Iris pigment epithelial cell (primary cell): Measurements from ENCODE around the gene RNASE13.
"Not testable (repeated sequence)": the region's sequence is repeated elsewhere in the genome, so short reads cannot be mapped to it uniquely, and the experiment has no call there.

ENCODE experiments used
- DNase-seq: peaks from one replicate; pipeline ENCODE4 v3.0.0-alpha.2; 2011; ENCODE audit warnings: low read depth

RNASE13 gene

DNA sequence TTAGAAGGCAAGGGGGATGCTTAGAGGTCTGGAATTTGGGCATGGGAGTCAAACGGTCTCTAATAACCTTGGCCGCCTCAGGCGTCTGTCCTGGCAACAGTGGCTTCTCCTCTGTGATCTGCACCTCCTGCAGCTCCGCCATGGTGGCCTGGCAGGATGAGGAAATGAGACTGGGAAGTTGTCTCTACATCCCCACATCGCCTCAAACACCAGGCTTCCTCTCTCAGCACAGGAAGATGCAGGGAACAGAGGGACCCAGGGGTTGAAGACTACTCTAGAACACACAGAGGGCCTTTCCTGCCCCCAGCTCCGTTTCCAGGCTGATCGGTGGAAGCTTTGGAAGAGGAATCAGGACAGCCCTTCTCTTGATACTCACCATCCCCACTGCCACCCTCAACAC is 11.4 kb downstream of the RNASE13 start:
- DNase-seq = no peak

GRCh38 chr14:21022686-21023085 is 11.9 kb downstream of the RNASE13 start:
- DNase-seq = no peak

GRCh38 chr14:21020977-21021545 is 13.5 kb downstream of the RNASE13 start:
- DNase-seq = no peak

- DNase-seq = no peak
These were observed 15.2 kb downstream of the RNASE13 start for GRCh38 chr14:21019366-21019765.

DNA sequence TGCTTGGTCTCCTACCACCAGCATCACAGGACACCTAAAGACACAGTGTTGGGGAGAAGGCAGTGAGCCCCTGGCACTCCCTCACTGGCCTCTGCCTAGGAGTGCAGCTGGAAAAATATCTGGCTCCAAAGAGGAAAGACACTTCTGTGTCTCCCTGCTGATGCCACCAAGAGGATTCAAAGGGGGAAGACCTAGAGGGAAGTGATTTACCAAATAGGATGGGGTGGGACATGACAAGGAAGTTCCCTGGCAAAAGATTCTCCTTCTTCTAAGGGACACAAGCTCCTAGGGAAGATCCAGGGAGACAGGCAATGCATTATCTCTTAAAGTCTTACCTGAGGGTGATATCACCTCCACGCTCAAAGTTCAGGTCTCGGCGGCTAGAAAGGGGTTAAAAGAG is 15.8 kb downstream of the RNASE13 start:
- no peak for DNase-seq

DNA sequence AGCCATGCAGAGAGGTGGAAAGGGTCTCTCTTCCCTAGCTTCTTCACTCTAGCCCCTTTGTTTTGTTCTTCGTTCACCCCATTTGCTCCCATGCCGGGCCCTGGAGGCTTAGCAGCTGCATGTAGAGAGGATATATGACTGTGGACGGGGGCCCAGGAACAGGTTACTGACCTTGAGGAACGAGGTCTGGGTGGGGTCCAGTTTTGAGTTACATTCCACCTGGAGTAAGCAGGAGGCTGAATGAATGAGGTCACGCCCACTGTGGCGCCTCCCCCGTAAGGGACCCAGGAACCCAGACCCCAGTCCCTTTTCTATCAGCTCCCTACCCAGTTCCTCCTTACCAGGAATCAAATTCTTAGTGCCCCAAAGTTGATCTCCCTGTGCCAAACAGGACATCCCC is 16.3 kb downstream of the RNASE13 start:
- DNase-seq = no peak

DNA sequence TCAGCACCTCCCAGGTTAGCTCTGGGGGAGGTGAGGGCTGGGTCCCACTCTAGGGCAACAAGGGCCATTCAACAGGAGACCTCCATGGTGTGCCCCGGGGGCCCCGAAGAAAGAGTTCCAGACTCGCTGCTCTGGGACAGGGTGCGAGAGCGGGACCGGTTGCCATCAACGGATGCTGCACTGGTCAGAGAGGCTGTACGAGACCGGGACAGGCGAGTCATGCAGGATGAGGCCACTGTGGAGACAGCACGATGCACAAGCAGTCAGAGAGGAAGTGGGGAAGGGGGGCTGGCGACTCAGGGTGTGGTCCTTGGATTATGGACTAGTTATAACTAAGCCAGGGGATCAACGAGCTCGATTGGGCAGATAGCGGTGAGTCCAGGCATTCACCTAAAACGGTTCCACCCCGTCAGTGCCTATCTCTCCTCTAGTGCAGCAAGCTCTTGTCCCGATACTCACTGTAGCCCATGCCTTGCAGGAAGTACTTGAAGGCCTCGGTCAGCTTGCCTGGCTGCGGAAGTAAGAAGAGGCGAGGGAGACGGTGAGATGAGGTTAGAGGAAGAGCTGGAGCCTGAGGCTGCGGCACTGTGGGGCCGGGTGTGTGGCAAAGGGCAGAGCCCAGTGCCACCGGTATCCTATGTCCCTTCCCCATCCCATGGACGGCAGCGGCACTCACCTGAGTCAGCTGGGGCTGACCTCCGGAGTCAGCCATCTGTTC is 16.9 kb downstream of the RNASE13 start:
- DNase-seq = no peak

DNA sequence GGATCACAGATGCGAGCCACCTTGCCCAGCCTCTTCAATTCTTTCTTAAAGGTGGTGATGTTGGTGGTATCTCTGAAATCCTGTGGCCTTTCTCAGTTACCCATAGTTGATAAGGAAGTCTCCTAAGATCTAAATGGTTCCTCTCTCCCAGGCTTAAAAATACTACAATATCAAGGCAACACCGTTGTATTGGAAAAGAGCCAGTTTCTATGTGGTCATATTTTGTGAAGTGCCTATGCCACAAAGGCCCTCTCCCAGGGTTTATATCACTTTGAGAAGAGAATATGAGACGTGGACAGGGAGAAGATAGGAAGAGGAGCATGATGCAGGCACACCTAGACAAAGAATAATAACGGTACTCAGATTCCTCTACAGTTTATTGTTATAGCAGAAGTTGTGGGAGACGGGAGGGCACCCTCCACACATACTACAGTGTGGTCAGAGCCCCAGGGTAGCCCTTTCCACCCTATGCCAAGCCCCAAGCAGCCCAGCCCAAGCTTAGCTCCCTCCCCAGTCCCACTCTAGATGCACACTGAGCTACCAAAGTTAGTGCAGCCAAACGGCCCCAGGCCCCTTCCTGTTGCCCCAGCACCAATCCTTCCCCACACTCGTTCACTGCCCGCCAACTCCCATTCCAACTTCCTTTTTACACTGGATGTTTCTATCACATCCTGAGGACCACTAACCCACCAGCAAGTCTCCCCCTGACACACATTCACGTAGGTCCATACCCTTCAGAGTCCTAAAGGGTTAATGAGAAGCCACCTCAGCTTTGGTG is 18.0 kb downstream of the RNASE13 start:
- no peak for DNase-seq

DNA sequence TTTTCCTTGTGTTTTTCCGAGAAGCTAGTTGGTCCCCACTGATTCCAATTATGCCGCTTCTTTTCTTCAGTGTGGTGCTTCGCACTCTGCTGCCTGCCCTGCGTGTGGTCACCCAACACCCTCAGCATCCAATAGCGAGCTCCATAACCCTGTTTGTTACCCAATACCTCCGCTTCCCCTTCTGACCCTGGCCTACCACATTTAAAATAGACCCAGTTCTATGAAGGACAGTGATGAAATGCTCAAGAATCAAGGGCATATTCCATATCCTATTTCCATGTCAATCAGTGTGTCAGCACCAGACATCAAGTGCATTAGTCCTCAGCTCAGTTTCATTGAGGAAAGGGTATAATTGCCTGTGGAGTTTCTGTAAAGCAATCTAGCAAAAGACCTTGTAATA is 19.3 kb downstream of the RNASE13 start:
- no peak for DNase-seq

- peak; percentile 81 for DNase-seq
These were observed 19.8 kb downstream of the RNASE13 start for GRCh38 chr14:21014761-21015190.

DNA sequence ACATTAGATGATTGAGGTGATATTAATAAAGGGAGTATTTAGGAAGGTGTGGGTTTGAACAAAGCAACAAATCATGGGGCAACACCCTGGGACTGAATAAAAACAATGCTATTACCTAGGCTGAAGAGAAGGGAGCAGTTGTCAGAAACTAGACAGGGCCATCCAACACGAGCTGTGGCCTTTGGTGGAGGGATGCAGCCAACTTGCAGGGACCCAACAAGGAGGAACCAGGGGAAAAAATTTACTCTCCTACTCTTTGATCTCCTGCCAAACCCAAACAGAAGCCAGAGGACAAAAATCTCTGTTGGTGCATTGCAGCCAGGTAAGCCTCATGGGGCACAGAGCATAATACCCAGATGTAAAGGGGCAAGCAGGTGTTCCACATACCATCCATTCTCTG is 23.5 kb downstream of the RNASE13 start:
- no peak for DNase-seq

- DNase-seq = not testable (repeated sequence)
These were observed 24.9 kb downstream of the RNASE13 start for GRCh38 chr14:21009721-21010120.

DNA sequence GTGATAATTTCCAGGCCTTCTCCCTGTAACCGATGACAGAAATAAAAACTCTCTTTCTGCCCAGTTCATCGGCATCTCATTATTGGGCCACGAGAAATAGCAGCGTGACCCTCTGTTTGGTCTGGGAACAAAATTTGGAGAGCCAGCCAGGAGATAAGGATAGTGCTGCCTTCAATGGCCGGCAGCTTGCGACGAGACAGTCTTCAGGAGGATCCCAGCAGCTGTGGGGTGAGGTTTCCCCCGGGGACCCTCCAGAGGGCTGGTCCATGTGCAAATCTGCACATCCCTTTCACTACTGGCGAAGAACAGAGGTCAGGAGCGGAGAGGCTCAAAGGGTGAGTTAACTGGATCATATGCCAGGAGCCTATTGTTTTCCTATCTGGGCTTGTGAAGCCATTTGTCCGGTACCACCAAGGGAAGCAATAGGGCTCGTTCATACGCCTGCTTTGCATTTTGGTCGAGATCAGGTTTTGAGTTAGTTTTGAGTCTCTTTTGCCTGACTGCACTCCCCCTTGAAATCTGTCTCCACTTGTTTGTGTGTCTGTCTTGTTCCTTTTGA is 30.7 kb downstream of the RNASE13 start:
- no peak for DNase-seq

DNA sequence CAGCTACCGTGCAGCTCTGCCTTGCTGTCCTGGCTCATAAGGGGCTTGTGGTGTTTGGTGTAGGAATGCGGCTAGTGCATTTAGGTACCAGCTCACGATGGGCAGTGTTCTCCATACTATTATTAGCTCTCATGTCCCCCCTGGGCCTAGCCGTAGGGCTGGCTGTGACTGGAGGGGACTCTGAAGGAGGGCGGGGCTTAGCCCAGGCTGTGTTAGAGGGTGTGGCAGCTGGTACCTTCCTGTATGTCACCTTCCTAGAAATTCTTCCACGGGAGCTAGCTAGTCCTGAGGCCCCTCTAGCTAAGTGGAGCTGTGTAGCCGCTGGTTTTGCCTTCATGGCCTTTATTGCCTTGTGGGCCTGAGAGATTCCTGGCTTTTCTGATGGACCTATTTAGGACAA is 33.4 kb downstream of the RNASE13 start:
- no peak for DNase-seq

DNA sequence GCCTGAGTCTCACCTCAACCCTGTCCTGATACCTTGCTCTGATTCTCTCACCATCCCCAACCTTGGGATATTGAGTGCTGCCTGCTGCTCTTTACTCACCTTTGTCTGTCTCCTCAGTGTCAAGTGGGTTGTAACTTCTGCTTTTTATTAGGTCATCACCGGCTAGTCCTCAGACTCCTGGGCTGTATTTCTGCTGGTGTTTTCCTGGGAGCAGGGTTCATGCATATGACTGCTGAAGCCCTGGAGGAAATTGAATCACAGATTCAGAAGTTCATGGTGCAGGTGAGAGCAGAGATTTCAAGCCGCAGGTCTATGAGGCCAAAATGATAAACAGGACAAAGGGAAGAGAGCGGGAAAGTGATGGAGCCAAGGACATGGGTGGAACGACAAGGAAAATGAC is 35.0 kb downstream of the RNASE13 start:
- no peak for DNase-seq

DNA sequence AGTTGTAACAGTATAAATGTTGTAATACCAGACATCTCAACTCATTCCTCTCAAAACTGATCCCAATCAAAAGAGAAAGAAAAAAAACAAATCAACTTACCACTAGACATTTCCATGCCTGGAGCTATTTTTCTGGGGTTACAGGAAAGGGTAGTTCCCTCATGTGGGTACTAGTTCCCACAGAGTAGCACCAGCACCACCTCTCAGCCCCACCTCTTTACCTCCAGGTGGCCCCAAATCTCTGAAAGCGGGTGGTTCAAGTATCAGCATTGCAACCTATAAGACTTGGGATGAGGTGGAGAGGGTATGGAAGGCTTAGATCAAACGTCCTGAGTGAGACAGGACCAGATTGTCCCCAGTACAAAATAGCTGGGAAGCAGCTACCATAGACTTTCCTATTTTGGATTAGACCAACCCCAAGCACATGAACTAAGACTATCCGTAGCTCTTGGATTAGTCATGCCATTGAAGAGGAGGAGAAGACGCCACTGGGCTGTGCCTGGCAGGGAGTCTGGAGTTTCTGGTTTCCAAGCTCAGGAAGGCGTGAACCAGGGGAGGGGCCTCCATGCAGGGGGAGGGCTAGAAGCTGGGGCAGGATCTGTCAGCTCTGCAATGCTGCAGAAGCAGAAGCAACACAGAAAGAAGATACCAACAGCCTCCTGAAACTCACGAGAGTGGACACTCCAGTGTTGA is 35.8 kb downstream of the RNASE13 start, which contains the start of gene SLC39A2:
Gene SLC39A2 (plus strand): TSS at position 620 of the 693 bp plus-strand sequence. CDS start 154 bp downstream, outside the sequence.
- DNase-seq = peak; percentile 71

DNA sequence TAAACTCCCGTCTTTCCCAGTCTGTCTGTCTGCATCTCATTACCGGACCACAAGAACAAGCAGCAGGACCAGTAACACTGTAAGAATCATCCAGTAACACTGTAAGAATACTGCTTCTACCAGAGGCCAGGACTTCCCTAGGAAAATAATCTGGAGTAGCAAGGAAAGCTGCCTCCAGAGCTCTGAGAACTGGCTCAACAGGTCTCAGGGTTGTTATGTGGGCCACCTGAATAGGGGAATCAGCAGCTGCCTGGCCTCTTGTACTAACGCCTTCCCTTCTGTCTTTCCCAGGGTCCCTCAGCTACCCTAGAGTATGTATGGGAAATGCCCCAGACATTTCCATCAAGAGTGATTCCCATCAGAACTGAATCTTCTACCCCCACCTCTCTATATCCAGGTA is 36.5 kb downstream of the RNASE13 start:
- DNase-seq = no peak

DNA sequence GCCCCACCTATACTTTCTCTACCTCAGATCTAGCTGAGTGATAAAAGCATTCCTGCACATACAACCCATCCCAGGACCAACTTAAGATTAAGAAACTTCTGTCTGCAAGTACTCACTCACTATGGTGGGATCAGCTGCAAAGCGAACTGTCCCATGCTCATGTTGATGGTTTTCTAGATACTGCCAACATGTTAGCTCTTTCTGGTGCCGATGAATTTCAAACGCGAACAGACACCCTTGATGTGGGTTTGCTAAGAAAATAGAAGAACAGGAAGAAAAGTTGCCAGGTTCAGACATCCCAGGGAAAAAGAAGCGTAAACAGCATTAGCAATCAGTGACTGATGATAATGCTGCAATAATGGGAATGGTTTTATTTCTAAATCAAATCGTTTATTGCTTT is 37.0 kb downstream of the RNASE13 start:
- no peak for DNase-seq

DNA sequence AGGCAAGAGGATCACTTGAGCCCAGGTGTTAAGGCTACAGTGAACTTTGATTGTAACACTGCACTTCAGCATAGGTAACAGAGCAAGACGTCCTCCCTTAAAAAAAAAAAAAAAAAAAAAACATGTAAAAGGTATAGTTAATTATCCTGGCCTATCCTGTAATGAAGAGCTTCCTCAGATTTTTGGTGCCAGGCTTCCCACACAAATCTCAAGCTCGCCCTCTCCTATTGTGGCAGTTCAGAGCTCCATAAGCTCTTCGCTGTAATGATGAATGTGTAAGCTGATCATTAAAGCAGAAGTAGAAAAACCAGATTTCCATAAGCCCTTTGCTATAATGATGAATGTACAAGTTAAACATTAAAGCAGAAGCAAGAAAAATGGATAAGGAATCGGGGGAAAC is 37.5 kb downstream of the RNASE13 start:
- no peak for DNase-seq

- no peak for DNase-seq
These were observed 38.1 kb downstream of the RNASE13 start for GRCh38 chr14:20996521-20996920.

DNA sequence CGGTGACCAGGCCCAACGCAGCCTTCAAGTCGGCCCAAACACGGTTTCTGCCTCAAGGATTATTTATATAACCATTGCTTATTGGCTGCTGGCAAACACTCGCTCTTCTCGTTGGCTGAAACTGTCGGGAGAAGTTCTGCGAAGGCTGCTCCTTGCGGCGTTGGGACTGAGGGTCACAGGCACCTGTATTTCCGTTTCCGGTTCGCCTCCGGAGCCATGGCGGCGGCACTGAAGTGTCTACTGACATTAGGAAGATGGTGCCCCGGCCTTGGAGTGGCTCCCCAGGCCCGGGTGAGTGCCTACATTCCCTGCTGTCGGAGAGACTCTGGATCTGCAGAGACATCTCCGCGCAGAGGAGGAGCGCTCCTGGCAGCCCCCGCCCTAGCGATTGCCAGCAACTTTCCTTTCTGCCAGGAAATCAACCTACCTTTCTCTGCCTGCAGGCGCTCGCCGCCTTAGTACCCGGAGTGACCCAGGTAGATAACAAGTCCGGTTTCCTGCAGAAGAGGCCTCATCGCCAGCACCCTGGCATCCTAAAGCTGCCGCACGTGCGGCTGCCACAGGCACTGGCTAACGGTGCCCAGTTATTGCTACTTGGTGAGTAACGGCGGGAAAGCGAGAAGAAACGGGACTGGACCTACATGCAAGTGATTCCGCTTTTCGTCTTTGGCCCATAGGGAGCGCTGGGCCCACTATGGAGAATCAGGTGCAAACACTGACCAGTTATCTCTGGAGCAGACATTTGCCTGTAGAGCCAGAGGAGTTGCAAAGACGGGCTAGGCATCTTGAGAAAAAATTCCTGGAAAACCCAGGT is 44.6 kb downstream of the RNASE13 start, which contains the start of gene METTL17:
Gene METTL17 (plus strand): TSS at position 194 of the 814 bp plus-strand sequence. CDS start 23 bp downstream, at position 217.
- peak; percentile 99 for DNase-seq
